CD4-positive, alpha-beta T cell (primary cell): ENCODE data around the gene TNFSF13B. TPM values are rescaled to one million over a fixed set of nuclear protein-coding genes. Genes with fewer than 3 reads are reported as not detected.

Experiments
- ATAC-seq: fragments of 200-7000 bp; cut with Tn5 transposase; one replicate; pipeline ENCODE4 v1.10.0; 2022; ENCODE audit warnings: mild to moderate bottlenecking; ENCODE audit not compliant: poor library complexity
- CTCF ChIA-PET: fragments of 350-600 bp; sonication (Branson Sonifier 250); formaldehyde crosslinking; loops from one replicate; lab custom pipeline; 2021; ENCODE audit warnings: antibody characterized with exemption, inconsistent platforms; lab: Charles Lee
- POLR2A ChIA-PET: fragments of 350-600 bp; sonication (Branson Sonifier 250); formaldehyde crosslinking; loops from one replicate; lab custom pipeline; 2021; ENCODE audit warnings: antibody characterized with exemption, inconsistent platforms; lab: Charles Lee
- DNase-seq, 14 experiments: peaks; one replicate each; pipeline ENCODE4 v3.0.0-alpha.2; 2013 to 2020; ENCODE audit warnings: mixed read lengths in 2 of 14
- H3K27ac ChIP-seq, 2 donors: one replicate each; pipeline versions ENCODE4 v1.5.1 to v1.7.0; 2013; ENCODE audit warnings: low read length in 2 of 2, low read depth in 1 of 2, mild to moderate bottlenecking in 1 of 2
- H3K27me3 ChIP-seq, 2 experiments: 1 replicate in 1 of 2; 2 replicates in 1 of 2; pipeline versions ENCODE4 v1.6.1 to v1.7.0; 2013; ENCODE audit warnings: low read length in 2 of 2, control low read depth in 1 of 2, mild to moderate bottlenecking in 1 of 2, moderate library complexity in 1 of 2; ENCODE audit not compliant: insufficient read depth in 2 of 2, control insufficient read depth in 1 of 2
- H3K36me3 ChIP-seq: one replicate; pipeline ENCODE4 v1.6.1; 2013; ENCODE audit warnings: low read length, control low read depth; ENCODE audit not compliant: insufficient read depth
- H3K4me1 ChIP-seq: one replicate; pipeline ENCODE4 v1.6.1; 2013; ENCODE audit warnings: low read length, control low read depth; ENCODE audit not compliant: insufficient read depth
- H3K4me3 ChIP-seq: one replicate; pipeline ENCODE4 v1.5.1; 2013; ENCODE audit warnings: mild to moderate bottlenecking, low read length, moderate library complexity
- H3K9me3 ChIP-seq, 2 experiments: 1 replicate in 1 of 2; 2 replicates in 1 of 2; pipeline versions ENCODE4 v1.6.1 to v1.7.0; 2013; ENCODE audit warnings: low read length in 2 of 2, mild to moderate bottlenecking in 2 of 2, control low read depth in 1 of 2, moderate library complexity in 1 of 2; ENCODE audit not compliant: control insufficient read depth in 1 of 2, insufficient read depth in 1 of 2
- H3K27ac Mint-ChIP-seq: one replicate; pipeline ENCODE4 v1.8.0; 2020; ENCODE audit warnings: mixed read lengths
- H3K27me3 Mint-ChIP-seq: one replicate; pipeline ENCODE4 v1.8.0; 2021; ENCODE audit warnings: mixed read lengths
- H3K36me3 Mint-ChIP-seq: one replicate; pipeline ENCODE4 v1.8.0; 2021; ENCODE audit warnings: low read depth, mixed read lengths
- H3K4me1 Mint-ChIP-seq: one replicate; pipeline ENCODE4 v1.8.0; 2021; ENCODE audit warnings: low read depth, mixed read lengths
- H3K4me3 Mint-ChIP-seq: one replicate; pipeline ENCODE4 v1.8.0; 2020; ENCODE audit warnings: mild to moderate bottlenecking, mixed read lengths
- H3K9me3 Mint-ChIP-seq: one replicate; pipeline ENCODE4 v1.8.0; 2020; ENCODE audit warnings: mixed read lengths
- CTCF ChIP-seq: fragments of 200-600 bp; IDR thresholded peaks from one replicate; pipeline ENCODE4 v1.8.0; 2022; ENCODE audit warnings: antibody characterized with exemption, mild to moderate bottlenecking
- intact Hi-C, 2 experiments: fragments of 100-400 bp; cut with DNase I in 1 of 2; cut with micrococcal nuclease in 1 of 2; formaldehyde crosslinking; loops; one replicate each; pipeline versions ENCODE4 v1.15.1 to v1.9.0; 2023 to 2025; cut with DNase I, micrococcal nuclease
- total RNA-seq, 174 experiments: library from RNA in 2 of 174; stranded (reverse) in 2 of 174; gene quantifications; one replicate each; pipeline ENCODE4 v1.2.3 and lab custom pipeline; 2021 to 2026

TNFSF13B gene
- total RNA-seq, 2 experiments from 2014 or later: 1.6 to 1.8 TPM

DNA sequence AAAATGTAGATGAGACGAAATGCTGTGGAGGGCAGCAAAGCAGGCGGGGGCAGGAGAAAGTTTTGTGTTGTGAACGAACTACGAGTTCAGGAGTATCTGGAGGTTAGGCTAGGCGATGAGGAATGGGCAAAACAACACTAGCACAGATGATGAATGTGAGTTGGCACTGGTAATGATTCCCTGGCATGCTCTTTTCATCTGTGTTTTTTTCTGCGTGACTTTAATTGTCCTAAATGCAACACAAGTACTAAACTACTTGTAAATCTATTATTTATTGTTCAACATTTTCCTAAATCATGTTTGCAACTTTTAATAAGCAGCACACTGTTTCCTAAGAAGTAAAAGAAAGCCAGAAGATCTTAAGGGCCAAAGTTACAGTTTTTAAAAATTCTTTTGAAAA is 19.2 kb downstream of the TNFSF13B start:
- peaks cover 0 to 5% of the 10 kb centered on the region in 2 experiments for H3K9me3 ChIP-seq
- no peak overlapping the region for H3K4me3 Mint-ChIP-seq
- H3K36me3 ChIP-seq: no peaks in the 10 kb centered on the region
- intact Hi-C loops: no loop called here
- H3K4me1 ChIP-seq: no peaks in the 10 kb centered on the region
- POLR2A ChIA-PET: no interaction called here
- DNase-seq (no peak), ATAC-seq (no peak)
- H3K27me3 Mint-ChIP-seq: no peaks in the 10 kb centered on the region
- CTCF ChIA-PET: no interaction called here
- no peaks in the 10 kb centered on the region for H3K27me3 ChIP-seq
- TF ChIP-seq CTCF: no peak
- no peaks in the 10 kb centered on the region for H3K4me1 Mint-ChIP-seq
- H3K4me3 ChIP-seq: no peak overlapping the region
- H3K9me3 Mint-ChIP-seq: no peaks in the 10 kb centered on the region
- H3K27ac Mint-ChIP-seq: no peak overlapping the region
- H3K27ac ChIP-seq: no peak overlapping the region
- no peaks in the 10 kb centered on the region for H3K36me3 Mint-ChIP-seq

DNA sequence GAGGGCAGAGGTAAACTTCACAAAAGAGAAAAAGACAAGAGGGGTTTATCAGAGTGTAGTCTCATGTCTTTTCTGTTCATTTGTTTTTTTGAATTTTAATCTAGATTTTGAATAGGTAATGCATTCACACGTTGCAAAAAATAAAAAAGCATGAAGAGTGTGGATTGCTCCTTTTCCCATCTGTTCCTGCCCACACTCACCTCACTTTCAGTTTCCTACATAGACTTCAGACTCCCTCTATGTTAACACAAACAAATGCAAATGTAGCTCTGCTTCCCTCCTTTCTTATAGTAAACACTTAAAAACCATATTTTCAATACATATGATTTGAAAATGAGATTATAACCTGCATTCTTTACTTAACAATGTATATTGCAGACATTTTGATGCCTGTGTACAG is 20.3 kb downstream of the TNFSF13B start:
- intact Hi-C loops: loop anchor here (1.0 to 2.0 kb wide), 2 partner anchors 11 to 15 kb away; no protein-coding TSS in a partner anchor
- H3K36me3 Mint-ChIP-seq: no peaks in the 10 kb centered on the region

GRCh38 chr13:108297114-108297513 is 27.6 kb downstream of the TNFSF13B start:
- H3K27ac Mint-ChIP-seq: no peak overlapping the region
- no peaks in the 10 kb centered on the region for H3K36me3 ChIP-seq
- peaks cover 6% of the 10 kb centered on the region for H3K36me3 Mint-ChIP-seq
- no peak for ATAC-seq
- no peaks in the 10 kb centered on the region for H3K4me1 Mint-ChIP-seq
- TF ChIP-seq CTCF: no peak
- H3K27ac ChIP-seq: no peak overlapping the region
- H3K9me3 Mint-ChIP-seq: no peaks in the 10 kb centered on the region
- DNase-seq: no peak
- CTCF ChIA-PET: no interaction called here
- no peaks in the 10 kb centered on the region for H3K27me3 ChIP-seq
- no peaks in the 10 kb centered on the region for H3K9me3 ChIP-seq
- no peak overlapping the region for H3K4me3 ChIP-seq
- intact Hi-C loops: no loop called here
- H3K4me3 Mint-ChIP-seq: no peak overlapping the region
- no peaks in the 10 kb centered on the region for H3K27me3 Mint-ChIP-seq
- H3K4me1 ChIP-seq: no peaks in the 10 kb centered on the region
- POLR2A ChIA-PET: no interaction called here

More for the DNA sequence above, 20.3 kb downstream of the TNFSF13B start:
- Histone ChIP-seq H3K36me3 (no peaks in the 10 kb centered on the region), H3K27ac (no peak overlapping the region), H3K4me1 (no peaks in the 10 kb centered on the region), H3K9me3 (no peaks in the 10 kb centered on the region), H3K27me3 (no peaks in the 10 kb centered on the region), H3K4me3 (no peak overlapping the region)
- no peak for TF ChIP-seq CTCF
- Mint-ChIP-seq H3K4me1 (no peaks in the 10 kb centered on the region), H3K27me3 (no peaks in the 10 kb centered on the region), H3K27ac (no peak overlapping the region), H3K4me3 (no peak overlapping the region), H3K9me3 (no peaks in the 10 kb centered on the region)
- DNase-seq (no peak), ATAC-seq (no peak)
- POLR2A ChIA-PET: no interaction called here
- CTCF ChIA-PET: no interaction called here
